Measurements from ENCODE around the gene DPP6.

DNA sequence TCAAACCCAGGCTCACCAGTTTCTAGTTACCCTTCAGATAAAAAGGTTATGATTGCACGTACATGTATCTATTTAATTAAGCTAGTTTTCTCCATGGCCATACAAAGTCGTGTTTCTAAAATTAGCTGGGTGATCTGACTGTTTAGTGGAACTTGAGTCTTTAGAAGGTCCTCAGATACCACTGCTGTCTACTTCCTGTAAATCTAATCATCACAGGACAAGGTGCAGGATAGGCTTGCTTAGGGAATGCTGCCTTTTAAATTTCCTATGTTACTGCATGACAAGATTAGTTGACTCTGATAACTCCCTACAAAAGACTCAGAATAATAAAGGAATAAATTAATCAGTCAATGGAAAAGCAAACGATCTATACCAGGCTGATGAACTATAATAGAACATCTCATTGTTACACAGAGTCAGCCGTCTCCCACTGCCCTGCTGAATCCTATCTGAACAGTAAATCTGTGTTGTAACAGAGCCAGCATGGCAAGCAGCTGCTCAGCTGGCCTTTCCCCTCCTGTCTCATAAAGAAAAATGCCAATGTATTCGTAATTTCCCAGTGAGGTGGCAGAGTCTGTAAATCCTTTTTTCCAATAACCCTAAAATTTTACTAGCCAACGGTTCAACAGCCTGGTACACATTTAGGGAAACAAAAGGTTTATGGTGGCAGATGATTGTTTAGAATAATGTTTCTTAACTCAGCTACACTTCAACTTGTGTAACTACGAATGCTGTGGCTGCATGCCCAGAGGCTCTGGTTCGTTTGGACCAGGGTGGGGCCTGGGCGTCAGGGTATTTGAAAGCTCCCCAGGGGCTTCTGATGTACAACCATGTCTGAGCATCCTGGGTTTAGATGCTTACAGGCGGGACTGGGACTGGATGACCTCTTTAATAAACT lies 632.7 kb downstream of the DPP6 start:
- TF ChIP-seq, protein P1, sequence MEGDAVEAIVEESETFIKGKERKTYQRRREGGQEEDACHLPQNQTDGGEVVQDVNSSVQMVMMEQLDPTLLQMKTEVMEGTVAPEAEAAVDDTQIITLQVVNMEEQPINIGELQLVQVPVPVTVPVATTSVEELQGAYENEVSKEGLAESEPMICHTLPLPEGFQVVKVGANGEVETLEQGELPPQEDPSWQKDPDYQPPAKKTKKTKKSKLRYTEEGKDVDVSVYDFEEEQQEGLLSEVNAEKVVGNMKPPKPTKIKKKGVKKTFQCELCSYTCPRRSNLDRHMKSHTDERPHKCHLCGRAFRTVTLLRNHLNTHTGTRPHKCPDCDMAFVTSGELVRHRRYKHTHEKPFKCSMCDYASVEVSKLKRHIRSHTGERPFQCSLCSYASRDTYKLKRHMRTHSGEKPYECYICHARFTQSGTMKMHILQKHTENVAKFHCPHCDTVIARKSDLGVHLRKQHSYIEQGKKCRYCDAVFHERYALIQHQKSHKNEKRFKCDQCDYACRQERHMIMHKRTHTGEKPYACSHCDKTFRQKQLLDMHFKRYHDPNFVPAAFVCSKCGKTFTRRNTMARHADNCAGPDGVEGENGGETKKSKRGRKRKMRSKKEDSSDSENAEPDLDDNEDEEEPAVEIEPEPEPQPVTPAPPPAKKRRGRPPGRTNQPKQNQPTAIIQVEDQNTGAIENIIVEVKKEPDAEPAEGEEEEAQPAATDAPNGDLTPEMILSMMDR (IDR thresholded peaks at IDR 0.05), result no peak
- no peak for TF ChIP-seq POLR2A (IDR thresholded peaks at IDR 0.05)

Data from heart left ventricle (tissue), 13 donors.